AML-193 (cell line): ENCODE data around the gene SLMAP.
A peak's percentile ranks its signal among the peaks of the same experiment; 100 is the strongest.

Experiments used
- DNase-seq, 2 experiments: peaks; one replicate each; lab custom pipeline; 2025; lab: John Stamatoyannopoulos, UW

SLMAP gene

GRCh38 chr3:57755741-57756527 is at the start of gene SLMAP:
Gene SLMAP, plus strand, starts transcription at chr3:57756309. Its CDS starts 1,343 bp downstream, at chr3:57757652.
- peak; percentile 99 to 100 for DNase-seq

DNA sequence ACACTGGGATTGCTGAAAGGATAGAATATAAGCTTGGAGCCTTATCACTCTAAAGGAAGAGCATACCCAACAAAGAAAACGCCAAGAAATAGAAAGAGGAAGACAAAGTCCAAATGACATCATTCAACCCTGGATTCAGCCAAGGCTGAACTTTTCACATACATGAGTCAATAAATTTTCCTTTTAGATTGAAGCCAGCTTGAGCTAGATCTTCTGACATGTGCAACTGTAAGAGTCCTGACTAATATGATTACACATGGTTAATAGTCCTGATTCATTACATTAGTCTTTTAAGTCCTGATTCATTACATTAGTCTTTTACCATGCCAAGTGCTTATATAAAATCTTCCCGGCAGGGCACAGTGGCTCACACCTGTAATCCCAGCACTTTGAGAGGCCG is 49.6 kb upstream of the SLMAP start:
- peak; percentile 43 to 52 for DNase-seq

DNA sequence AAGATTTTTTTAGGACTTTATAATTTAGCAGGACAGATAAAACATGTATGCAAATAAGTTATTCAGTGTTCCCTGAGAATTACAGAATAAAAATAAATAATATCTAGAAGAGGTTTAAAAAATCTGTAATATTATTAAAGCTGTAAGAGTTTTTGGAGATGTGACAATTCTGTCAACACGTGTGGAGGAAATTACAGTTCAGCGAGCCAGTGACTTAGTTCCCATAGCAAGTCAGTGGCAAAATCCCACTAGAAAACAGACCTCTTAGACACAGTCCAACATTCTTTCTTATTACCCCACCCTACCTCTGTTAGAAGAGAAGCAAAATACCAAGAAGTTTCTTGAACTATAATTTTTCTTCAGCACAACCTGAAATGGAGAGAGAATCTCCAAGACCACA is 47.1 kb upstream of the SLMAP start:
- no peak for DNase-seq

DNA sequence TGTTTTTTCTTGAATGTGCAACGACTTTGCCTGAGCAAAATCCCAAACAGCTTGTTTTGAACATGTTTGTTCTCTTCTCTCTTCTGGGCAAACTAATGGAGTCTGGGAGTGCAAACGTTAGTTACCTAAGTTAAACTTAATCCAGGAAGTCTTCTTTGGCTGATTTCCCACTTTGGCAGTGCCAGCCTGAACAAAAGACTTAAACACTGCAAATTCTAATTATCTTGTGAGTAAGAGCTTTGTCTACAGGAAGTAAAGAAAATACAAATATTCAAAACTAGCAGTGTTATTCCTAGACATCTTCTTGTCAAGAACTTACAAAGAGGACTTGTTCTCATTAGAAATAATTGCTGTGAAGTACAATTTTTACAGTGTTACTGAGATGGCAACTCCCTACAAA is 46.5 kb upstream of the SLMAP start:
- no peak for DNase-seq

GRCh38 chr3:57715686-57716085 is 40.4 kb upstream of the SLMAP start:
- DNase-seq, result no peak

DNA sequence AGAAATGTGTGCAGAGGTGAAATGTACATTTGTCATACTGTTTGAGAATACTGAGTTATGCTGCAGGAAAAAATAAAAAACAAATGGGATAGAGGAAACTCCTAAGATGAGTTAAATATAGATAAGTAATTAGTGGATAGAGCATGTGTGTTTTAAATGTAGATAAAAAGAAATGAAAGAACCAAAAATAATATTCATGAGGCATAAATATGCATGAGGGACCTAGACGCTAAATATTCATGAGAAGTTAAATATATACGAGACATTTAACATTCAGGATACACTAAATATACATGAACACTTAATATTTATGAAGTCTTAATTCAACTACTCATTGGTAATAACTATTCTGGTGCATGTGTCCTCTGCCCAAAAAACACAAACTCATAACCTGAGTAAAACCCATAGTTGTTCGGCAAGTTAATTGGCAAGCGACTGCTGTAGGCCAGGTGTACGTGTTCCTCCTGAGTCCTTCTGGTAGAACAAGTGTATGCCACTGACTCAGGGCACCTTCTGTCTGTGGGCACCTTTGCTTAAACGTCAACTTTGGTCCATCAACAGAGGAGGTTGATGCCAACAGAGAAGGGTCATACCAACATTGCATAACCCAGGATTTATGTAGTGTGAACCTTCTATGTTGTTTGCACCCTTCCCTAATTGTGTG is 38.8 kb upstream of the SLMAP start:
- DNase-seq, result no peak

GRCh38 chr3:57718118-57718517 is 38.0 kb upstream of the SLMAP start:
- no peak for DNase-seq

GRCh38 chr3:57726397-57726796 is 29.7 kb upstream of the SLMAP start:
- no peak for DNase-seq

GRCh38 chr3:57727106-57727505 is 29.0 kb upstream of the SLMAP start:
- DNase-seq, result no peak

GRCh38 chr3:57729334-57730045 is 26.6 kb upstream of the SLMAP start:
- DNase-seq, result peak; percentile 91

DNA sequence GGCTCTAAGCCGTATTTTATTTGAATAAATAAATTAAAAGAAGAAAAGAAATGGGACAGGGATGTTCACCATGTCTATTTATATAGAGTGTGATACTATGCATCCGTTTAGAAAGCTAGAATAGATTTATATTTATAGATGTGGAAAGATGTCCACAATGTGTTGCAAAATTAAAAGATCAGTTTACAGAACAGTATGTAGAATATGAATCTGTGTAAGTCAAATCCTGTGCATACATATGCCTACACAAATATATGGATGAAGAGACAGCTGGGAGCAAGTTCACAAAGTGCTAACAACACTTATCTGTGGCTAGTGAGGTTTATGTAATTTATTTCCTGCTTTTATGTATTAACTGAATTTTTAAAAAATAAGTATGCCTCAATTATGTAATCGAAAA is 25.4 kb upstream of the SLMAP start:
- no peak for DNase-seq

GRCh38 chr3:57731311-57731710 is 24.8 kb upstream of the SLMAP start:
- DNase-seq, result peak; percentile 46 to 57

- DNase-seq, result no peak
These were observed 22.3 kb upstream of the SLMAP start for GRCh38 chr3:57733790-57734189.

DNA sequence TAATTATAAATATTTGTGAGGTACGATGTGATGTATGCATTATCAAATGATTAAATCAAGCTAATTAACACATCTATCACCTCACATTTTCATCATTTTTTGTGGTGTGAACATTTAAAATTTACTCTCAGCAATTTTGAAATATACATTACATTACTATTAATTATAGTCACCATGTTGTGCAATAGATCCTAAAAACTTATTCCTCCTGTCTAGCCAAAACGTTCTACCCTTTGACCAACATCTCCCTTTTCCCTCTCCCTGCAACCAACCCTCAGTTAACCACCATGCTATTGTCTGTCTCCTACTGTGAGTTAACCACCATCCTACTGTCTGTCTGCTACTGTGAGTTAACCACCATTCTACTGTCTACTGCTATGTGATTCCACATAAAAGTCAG is 20.7 kb upstream of the SLMAP start:
- no peak for DNase-seq

DNA sequence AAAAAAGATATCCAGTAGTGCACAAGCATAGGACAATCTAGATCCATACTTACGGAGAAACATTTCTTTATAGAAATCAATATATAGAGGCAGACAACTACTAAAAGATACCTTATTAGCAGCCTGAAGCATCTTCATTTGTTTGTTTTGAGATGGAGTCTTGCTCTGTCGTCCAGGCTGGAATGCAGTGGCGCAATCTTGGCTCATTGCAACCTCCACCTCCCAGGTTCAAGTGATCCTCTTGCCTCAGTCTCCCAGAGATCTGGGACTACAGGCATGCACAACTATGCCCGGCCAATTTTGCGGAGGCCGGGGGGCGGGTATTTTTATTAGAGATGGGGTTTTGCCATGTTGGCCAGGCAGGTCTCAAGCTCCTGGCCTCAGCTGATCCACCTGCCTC is 18.3 kb upstream of the SLMAP start:
- no peak for DNase-seq

- no peak for DNase-seq
These were observed 17.7 kb upstream of the SLMAP start for GRCh38 chr3:57738391-57738790.

DNA sequence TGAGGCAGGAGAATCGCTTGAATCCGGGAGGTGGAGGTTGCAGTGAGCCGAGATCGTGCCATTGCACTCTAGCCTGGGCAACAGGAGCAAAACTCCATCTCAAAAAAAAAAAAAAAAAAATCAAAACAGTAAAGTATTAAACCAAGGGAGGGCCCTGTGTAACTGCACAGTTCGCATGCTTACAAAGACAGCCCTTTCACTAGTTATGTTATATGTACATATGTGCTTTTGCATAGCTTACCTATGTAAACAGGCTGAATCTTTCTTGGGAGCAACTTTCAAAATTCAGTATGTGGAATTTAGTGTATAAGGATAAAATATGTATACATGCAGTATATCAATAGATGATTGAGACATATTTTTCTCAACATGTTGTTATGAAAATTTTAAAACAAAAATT is 16.1 kb upstream of the SLMAP start:
- no peak for DNase-seq

GRCh38 chr3:57743496-57743895 is 12.6 kb upstream of the SLMAP start:
- no peak for DNase-seq

DNA sequence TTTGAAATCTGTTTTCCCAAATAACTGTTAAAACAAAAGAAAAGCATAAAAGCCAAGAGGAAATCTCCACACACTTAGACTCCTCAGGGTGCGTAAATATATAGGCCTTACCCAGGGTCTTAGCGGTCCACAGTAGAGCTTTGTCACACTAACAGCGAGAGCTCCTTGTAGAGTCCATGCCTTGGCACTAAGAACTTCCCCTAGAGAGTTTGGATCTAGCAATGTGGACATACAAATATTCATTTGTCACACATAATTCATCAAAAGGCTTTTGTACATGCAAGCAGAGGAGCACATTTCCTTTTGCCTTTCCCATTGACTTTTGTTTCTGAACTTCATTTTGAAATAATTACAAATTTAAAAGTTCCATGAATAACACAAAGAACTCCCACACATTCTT is 11.0 kb upstream of the SLMAP start:
- DNase-seq, result no peak

- DNase-seq, result no peak
These were observed 9.7 kb upstream of the SLMAP start for GRCh38 chr3:57746156-57747010.

GRCh38 chr3:57749542-57749941 is 6.6 kb upstream of the SLMAP start:
- no peak for DNase-seq

GRCh38 chr3:57752307-57752706 is 3.8 kb upstream of the SLMAP start:
- DNase-seq, result no peak
